GM12891 (cell line): ENCODE data around the gene SERPINE2.

ENCODE experiments used
- DNase-seq: peaks from one replicate; pipeline ENCODE4 v3.0.0; 2011; ENCODE audit warnings: low spot score; ENCODE audit not compliant: insufficient read length
- FAIRE-seq: peaks from 2 replicates; lab custom pipeline; 2011; peaks lifted over from hg19 to GRCh38; lab: Jason Lieb, UNC
- PAX5 ChIP-seq: IDR thresholded peaks from 2 replicates; pipeline ENCODE4 v1.6.1; 2011; ENCODE audit warnings: low read length, moderate library complexity, mild to moderate bottlenecking; ENCODE audit not compliant: insufficient read depth, severe bottlenecking
- POLR2A ChIP-seq: IDR thresholded peaks from 2 replicates; pipeline ENCODE4 v1.6.1; 2011; ENCODE audit warnings: low read depth, low read length, control low read depth
- POLR2AphosphoS5 ChIP-seq: IDR thresholded peaks from 2 replicates; pipeline ENCODE4 v1.6.1; 2011; ENCODE audit warnings: low read depth, low read length, control low read depth
- POU2F2 ChIP-seq: IDR thresholded peaks from 2 replicates; pipeline ENCODE4 v1.6.1; 2011; ENCODE audit warnings: low read depth, mild to moderate bottlenecking, control low read depth, low read length, moderate library complexity
- SPI1 ChIP-seq: IDR thresholded peaks from 2 replicates; pipeline ENCODE4 v1.6.1; 2011; ENCODE audit warnings: low read depth, low read length, control low read depth
- TAF1 ChIP-seq: IDR thresholded peaks from 2 replicates; pipeline ENCODE4 v1.6.1; 2011; ENCODE audit warnings: low read depth, low read length, control low read depth

Gene SERPINE2

DNA sequence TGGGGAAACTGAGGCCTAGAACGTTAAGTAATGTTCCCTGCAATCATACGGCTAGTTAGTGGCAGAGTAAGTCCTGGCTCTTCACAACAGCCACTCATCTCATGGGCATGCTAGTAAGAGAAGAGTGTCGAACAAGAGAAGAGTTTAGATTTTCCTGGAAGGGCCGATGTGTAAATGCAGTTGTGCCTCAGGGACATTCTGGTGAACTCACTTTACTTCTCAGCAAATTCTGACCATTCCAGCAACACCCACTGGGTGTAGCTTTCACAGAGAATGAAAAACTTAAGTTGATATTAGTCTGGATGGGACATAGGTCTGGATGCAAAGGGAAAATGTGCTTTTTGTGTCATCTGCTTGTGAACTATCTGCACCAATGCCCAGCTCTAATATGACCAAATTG, 58.3 kb downstream of the SERPINE2 start:
- FAIRE-seq (no peak), DNase-seq (no peak)
- no peak for TF ChIP-seq PAX5
- TF ChIP-seq POU2F2: no peak
- TF ChIP-seq SPI1: no peak
- TF ChIP-seq TAF1: no peak

DNA sequence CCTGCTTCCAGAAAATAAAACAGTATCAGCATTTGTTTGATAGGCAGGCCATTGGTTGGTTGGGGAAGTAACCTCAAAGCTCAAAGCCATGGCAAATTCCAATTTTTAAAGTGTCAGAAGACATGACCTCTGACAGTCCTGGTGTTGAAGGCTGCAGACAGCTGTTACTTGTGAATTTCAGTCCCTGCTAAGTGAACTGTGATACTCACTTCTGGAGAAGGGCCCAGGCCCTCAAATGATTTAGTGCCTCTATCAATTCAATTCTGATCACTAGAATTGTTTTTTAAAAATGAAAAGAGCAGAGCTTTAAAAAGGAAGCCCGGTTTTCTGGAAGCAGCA, 58.7 kb downstream of the SERPINE2 start:
- FAIRE-seq: no peak
- no peak for DNase-seq
- TF ChIP-seq SPI1 (no peak), PAX5 (no peak), POU2F2 (no peak), POLR2AphosphoS5 (no peak), POLR2A (no peak), TAF1 (no peak)

DNA sequence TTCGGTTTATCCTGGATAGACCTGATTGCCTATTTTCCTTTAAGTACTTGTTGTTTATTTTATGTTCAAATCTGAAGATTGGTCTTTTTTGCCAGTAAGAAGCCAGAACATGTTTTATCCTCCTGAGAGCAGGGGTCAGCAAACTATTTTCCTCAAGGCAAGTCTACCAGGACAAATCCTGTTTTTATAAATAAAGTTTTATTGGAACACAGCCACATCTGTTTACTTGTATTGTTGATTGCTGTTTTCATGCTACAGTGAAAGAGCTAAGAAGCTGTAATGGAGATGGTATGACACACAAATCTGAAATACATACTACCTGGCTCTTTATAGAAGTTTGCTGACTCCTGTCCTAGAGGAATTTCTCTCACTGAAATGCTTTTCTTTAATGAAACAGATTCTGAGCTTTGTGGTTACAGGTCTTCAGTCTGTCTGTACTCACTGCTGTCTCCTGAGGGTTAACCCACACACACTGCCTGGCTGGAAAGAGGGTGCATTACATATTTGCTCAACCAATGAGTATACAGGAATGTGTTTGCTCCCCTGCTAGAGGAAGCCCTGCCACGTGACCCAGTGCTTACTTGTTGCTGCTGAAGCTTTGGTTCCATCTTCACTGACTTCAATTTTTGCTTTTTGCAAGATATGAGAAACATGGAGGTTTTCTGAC, 59.2 kb downstream of the SERPINE2 start:
- DNase-seq (no peak), FAIRE-seq (no peak)
- TF ChIP-seq POU2F2: no peak
- TF ChIP-seq PAX5: no peak
- TF ChIP-seq POLR2A: no peak
- TF ChIP-seq POLR2AphosphoS5: no peak
- no peak for TF ChIP-seq TAF1
- TF ChIP-seq SPI1: no peak

DNA sequence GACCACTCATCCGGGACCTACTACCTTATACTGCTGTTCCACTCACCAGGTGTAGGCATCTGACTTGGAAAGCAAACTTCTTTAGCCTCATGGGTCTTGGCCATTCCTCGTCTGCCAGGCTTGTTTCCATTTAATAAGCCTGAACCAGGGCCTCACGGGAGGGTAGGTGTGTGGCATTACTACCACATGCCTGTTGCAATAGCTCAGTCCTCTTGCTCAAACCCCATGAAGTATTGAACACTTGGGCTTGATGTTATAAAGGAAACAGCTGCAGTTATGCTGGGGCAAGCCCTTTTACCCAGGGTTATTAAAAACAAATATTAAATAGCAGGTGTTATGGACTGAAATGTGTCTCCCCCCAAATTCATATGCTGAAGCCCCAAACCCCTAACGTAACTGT, 60.6 kb downstream of the SERPINE2 start:
- DNase-seq (no peak), FAIRE-seq (no peak)
- TF ChIP-seq SPI1 (no peak), TAF1 (no peak), PAX5 (no peak), POLR2A (no peak), POU2F2 (no peak), POLR2AphosphoS5 (no peak)

DNA sequence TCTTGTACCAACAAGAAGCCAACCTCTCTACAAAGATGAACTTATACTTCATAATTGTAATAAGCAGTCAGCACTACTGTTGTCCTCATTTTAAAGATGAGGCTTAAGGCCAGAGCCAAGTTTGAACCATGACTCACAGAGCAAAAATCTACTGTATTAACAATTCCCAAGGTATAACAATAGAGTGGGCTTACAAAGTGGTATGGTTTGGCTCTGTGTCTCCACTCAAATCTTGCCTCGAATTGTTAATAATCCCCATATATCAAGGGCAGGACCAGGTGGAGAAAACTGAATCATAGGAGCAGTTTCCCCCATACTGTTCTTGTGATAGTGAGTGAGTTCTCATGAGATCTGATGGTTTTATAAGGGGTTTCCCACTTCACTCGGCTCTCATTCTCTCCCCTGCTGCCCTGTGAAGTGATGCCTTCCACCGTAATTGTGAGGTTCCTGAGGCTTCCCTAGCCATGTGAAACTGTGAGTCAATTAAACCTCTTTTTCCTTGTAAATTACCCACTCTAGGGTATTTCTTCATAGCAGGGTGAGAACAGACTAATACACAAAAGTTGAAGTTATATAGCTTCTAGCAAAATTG, 62.4 kb downstream of the SERPINE2 start:
- DNase-seq: no peak
- FAIRE-seq: no peak
- TF ChIP-seq POLR2AphosphoS5: no peak
- TF ChIP-seq POLR2A: no peak
- TF ChIP-seq PAX5: no peak
- TF ChIP-seq TAF1: no peak
- no peak for TF ChIP-seq POU2F2
- TF ChIP-seq SPI1: no peak

DNA sequence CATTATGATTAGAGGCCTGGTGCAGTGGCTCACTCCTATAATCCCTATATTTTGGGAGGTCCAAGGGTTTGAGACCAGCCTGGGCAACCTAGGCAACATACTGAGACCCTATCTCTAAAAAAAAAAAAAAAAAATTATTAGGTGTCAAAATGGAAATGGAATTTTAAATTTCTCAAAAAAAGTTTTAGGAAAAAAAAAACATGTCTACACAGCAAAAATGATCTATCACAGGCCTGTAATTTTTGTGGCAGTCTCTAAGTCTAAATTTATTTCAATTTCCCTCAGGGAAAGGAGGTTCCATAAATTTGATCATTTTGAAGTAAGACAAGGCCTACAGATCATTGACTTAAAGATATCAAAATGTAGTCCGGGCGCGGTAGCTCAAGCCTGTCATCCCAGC, 65.5 kb downstream of the SERPINE2 start:
- no peak for DNase-seq
- FAIRE-seq: no peak
- TF ChIP-seq POLR2A (no peak), TAF1 (no peak), PAX5 (no peak), POLR2AphosphoS5 (no peak), SPI1 (no peak), POU2F2 (no peak)

DNA sequence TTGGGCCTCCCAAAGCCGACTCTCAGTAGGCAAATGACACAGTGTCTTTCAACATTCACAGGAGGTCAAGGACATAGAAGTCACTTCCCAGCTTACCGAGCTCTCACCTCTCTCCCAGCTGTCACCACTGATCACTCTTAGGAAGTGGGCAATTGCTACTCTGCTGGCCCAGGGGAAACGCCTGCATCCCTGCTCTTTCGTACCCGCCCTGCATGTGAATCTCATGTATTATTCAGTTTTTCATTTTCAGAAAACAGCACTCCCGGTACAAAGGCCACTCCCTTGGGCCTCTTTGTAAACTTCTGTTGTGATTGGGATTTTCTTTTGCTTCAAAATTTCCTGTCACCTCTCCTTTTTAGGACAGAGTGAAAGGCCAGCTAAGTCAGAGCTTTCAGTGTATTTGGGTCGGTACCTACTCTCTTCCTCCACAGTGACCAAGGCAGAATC, 66.4 kb downstream of the SERPINE2 start:
- no peak for TF ChIP-seq TAF1
- TF ChIP-seq POLR2A: no peak
- TF ChIP-seq SPI1: no peak
- no peak for TF ChIP-seq POU2F2
- TF ChIP-seq POLR2AphosphoS5: no peak
- no peak for TF ChIP-seq PAX5
- FAIRE-seq (no peak), DNase-seq (no peak)

DNA sequence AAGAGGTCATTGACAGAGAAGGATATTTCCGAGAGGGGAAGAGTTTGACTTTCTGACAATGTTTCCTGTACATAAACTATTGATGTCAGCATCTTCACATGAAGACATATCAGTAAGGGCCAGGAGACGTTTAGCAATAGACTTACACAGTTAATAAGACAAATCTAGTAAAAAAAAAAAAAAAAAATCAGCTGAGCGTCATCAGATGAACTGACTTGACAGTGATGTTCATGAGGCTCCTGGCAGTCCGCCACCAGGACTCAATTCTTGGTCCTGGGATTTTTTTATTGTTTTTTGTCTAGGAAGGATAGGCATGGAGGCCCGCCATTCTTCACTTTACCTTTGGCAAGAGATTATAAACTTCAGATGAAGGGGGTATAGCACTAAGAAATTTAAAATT, 67.4 kb downstream of the SERPINE2 start:
- FAIRE-seq (no peak), DNase-seq (no peak)
- no peak for TF ChIP-seq POLR2AphosphoS5
- no peak for TF ChIP-seq PAX5
- TF ChIP-seq POLR2A: no peak

DNA sequence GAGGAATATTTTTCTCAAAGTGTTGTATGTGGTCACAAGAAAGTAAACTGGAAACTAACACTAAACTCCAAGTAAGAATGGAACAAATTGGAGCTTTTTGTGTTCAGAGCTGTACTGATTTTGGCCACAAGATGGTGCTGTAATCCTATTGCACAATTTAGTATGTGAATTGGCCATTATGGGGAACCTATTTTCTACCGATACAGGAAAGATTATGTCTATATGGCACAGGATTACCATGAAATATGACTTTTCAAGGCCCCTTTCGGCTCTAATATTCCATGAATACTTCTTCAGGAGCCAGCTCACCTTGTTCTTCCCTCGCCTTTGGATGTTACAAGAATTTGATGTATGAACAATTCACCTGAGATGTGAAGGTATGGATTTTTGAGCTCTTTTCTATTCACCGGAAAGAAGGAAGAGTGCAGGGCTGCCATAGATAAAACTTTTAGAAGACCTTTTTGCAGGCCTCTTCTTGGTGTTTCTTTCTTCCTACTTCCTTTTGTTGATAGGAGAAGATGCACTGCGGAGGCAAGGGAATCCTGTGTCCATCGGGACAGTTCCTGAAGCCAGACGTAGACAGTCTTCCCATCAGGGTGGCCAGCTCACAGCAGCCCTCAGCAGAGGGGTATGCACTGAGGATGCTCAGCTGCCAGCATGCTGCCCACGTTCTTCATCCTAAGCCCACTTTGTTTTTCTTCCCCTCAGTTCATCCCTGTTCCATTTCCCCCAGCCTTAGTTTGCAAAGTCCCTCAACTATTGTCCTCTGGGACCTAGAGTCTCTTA, 68.5 kb downstream of the SERPINE2 start:
- no peak for TF ChIP-seq SPI1
- TF ChIP-seq POU2F2: no peak
- TF ChIP-seq POLR2A: no peak
- TF ChIP-seq PAX5: no peak
- TF ChIP-seq POLR2AphosphoS5: no peak
- TF ChIP-seq TAF1: no peak
- DNase-seq: no peak
- peak; percentile 90 for FAIRE-seq

DNA sequence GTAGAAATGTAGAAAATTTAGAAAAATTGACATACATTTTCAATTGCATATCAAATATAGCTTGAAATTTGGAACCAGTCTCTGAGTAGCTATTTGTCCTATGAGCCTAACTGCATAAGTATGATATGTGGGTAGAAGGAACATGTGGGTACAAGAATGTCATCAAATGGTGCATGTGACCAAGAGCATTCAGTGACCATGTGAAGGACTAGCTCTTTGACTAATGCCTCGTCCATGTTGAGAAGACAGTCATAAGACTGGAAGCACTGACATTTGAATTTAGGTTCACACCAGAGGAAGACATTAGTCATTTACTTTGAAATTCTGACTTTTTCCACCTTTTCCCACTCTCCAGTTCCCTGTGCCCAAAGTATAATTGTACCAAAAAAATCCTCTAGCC, 69.2 kb downstream of the SERPINE2 start:
- no peak for DNase-seq
- no peak for FAIRE-seq
- TF ChIP-seq PAX5 (no peak), SPI1 (no peak), TAF1 (no peak), POU2F2 (no peak), POLR2A (no peak), POLR2AphosphoS5 (no peak)
